ENCODE results near the gene MATN3. TPM values are rescaled to one million over a fixed set of nuclear protein-coding genes. Genes with fewer than 3 reads are reported as not detected.
A peak's percentile ranks its signal among the peaks of the same experiment; 100 is the strongest.

The MATN3 gene
- polyA plus RNA-seq, 1 of the 3 experiments (the other 2 are of a cell fraction), result 5.9 TPM

GRCh38 chr2:20030224-20030623, 17.8 kb upstream of the MATN3 start:
- 90% methylated on average over 6 of the region's 6 CpGs for WGBS (ENCODE audit: low lambda C conversion rate)
- Histone ChIP-seq H3K36me3 (replicated peaks in 1 of 2; ENCODE audit: control insufficient read depth in 1 of 2, insufficient read depth in 2 of 2, low read length in 1 of 2) (peaks cover 44 to 74% of the 10 kb centered on the region in 2 experiments), H3K9me2 (no peaks in the 10 kb centered on the region), H2AFZ (ENCODE audit: low read depth) (no peak overlapping the region), H3K27me3 (ENCODE audit: insufficient read depth) (no peaks in the 10 kb centered on the region), H3K9ac (no peak overlapping the region), H3K4me1 (ENCODE audit: control insufficient read depth in 1 of 2, insufficient read depth in 2 of 2, low read depth in 1 of 2, low read length in 1 of 2) (peaks cover 0 to 3% of the 10 kb centered on the region in 2 experiments; a peak in 2 of 4 replicates), H4K20me1 (ENCODE audit: insufficient read depth) (0 out of 2 replicates have a peak, but pooled peaks cover 1% of the 10 kb centered on the region), H3K27ac (ENCODE audit: low read depth in 2 of 2, low read length in 1 of 2) (no peak overlapping the region), H3K4me2 (no peak overlapping the region), H3F3A (replicated peaks; ENCODE audit: insufficient read depth) (peaks cover 10% of the 10 kb centered on the region), H3K79me2 (ENCODE audit: insufficient read depth) (peaks cover 22% of the 10 kb centered on the region), H3K9me3 (peaks cover 13% of the 10 kb centered on the region), H3K4me3 (ENCODE audit: low read depth in 2 of 2, low read length in 1 of 2) (no peak overlapping the region)
- no peak for TF ChIP-seq USF1 (IDR thresholded peaks at IDR 0.05; ENCODE audit: borderline replicate concordance, low read depth)
- TF ChIP-seq EP300 (IDR thresholded peaks at IDR 0.05; ENCODE audit: borderline replicate concordance in 1 of 2, low read depth in 1 of 2, low read length in 1 of 2), result no peak
- no peak for TF ChIP-seq SMC3 (IDR thresholded peaks at IDR 0.05; ENCODE audit: low read depth, low read length)
- no peak for TF ChIP-seq TEAD4 (IDR thresholded peaks at IDR 0.05; ENCODE audit: borderline replicate concordance, insufficient read depth)
- no peak for DNase-seq
- ChIA-PET POLR2A (no interaction called here), CTCF (interaction anchor here (0.8 to 5.2 kb wide), 4 partner anchors 9 to 64 kb away, joined by 3 to 48 read pairs (median 4); no protein-coding TSS in a partner anchor)

GRCh38 chr2:20027705-20028434, 15.4 kb upstream of the MATN3 start:
- H3K4me1 ChIP-seq (ENCODE audit: control insufficient read depth in 1 of 2, insufficient read depth in 2 of 2, low read depth in 1 of 2, low read length in 1 of 2), result no peaks in the 10 kb centered on the region; a peak in 1 of 4 replicates
- no peak overlapping the region for H3K4me2 ChIP-seq
- peaks cover 19% of the 10 kb centered on the region for H3F3A ChIP-seq (replicated peaks; ENCODE audit: insufficient read depth)
- no peak overlapping the region for H3K4me3 ChIP-seq (ENCODE audit: low read depth in 2 of 2, low read length in 1 of 2)
- H3K79me2 ChIP-seq (ENCODE audit: insufficient read depth), result peaks cover 22% of the 10 kb centered on the region
- ChIA-PET CTCF (interaction anchor here (0.9 to 5.2 kb wide), 6 partner anchors 9 to 71 kb away, joined by 3 to 48 read pairs (median 6); no protein-coding TSS in a partner anchor), POLR2A (no interaction called here)
- DNase-seq, result no peak
- H3K27ac ChIP-seq (ENCODE audit: low read depth in 2 of 2, low read length in 1 of 2), result peak overlapping the region in 1 of 2 experiments; percentile 20; a peak in 2 of 4 replicates
- no peak overlapping the region for H2AFZ ChIP-seq (ENCODE audit: low read depth)
- no peaks in the 10 kb centered on the region for H3K27me3 ChIP-seq (ENCODE audit: insufficient read depth)
- no peaks in the 10 kb centered on the region for H4K20me1 ChIP-seq (ENCODE audit: insufficient read depth)
- WGBS (ENCODE audit: low lambda C conversion rate), result 48% methylated on average over 3 of the region's 3 CpGs
- peaks cover 21 to 53% of the 10 kb centered on the region in 2 experiments for H3K36me3 ChIP-seq (replicated peaks in 1 of 2; ENCODE audit: control insufficient read depth in 1 of 2, insufficient read depth in 2 of 2, low read length in 1 of 2)
- peaks cover 13% of the 10 kb centered on the region for H3K9me3 ChIP-seq
- no peak overlapping the region for H3K9ac ChIP-seq
- H3K9me2 ChIP-seq, result no peaks in the 10 kb centered on the region
- TF ChIP-seq NRF1 (IDR thresholded peaks at IDR 0.05; ENCODE audit: low read depth, low read length) (no peak), SIN3A (IDR thresholded peaks at IDR 0.05; ENCODE audit: borderline replicate concordance, low read depth, low read length) (no peak), FOXJ3 (CRISPR knock-in tag; IDR thresholded peaks at IDR 0.05) (no peak), SMC3 (IDR thresholded peaks at IDR 0.05; ENCODE audit: low read depth, low read length) (no peak), EZH2phosphoT487 (IDR thresholded peaks at IDR 0.05; ENCODE audit: borderline replicate concordance, low read depth) (no peak), USF1 (IDR thresholded peaks at IDR 0.05; ENCODE audit: borderline replicate concordance, low read depth) (no peak), ELF1 (IDR thresholded peaks at IDR 0.05) (no peak), NFIC (IDR thresholded peaks at IDR 0.05; ENCODE audit: borderline replicate concordance) (no peak), IRF3 (IDR thresholded peaks at IDR 0.05; ENCODE audit: low read depth, low read length) (no peak), USF2 (IDR thresholded peaks at IDR 0.05; ENCODE audit: borderline replicate concordance, low read depth, low read length) (no peak), REST (IDR thresholded peaks at IDR 0.05; ENCODE audit: low read depth, low read length) (no peak), JUND (IDR thresholded peaks at IDR 0.05) (0 out of 2 replicates have a peak, but pooled peaks have one; percentile 26), RCOR1 (IDR thresholded peaks at IDR 0.05; ENCODE audit: low read length) (no peak), FOSL2 (IDR thresholded peaks at IDR 0.05; ENCODE audit: borderline replicate concordance, low read depth) (peak; percentile 33; the same call in 1 of the 2 replicates), TEAD4 (IDR thresholded peaks at IDR 0.05; ENCODE audit: borderline replicate concordance, insufficient read depth) (no peak)

All from SK-N-SH (cell line).